Measurements from ENCODE around the gene STING1. TPM values are rescaled to one million over a fixed set of nuclear protein-coding genes. Genes with fewer than 3 reads are reported as not detected.
A peak's percentile ranks its signal among the peaks of the same experiment; 100 is the strongest.
"Not testable (repeated sequence)": the region's sequence is repeated elsewhere in the genome, so short reads cannot be mapped to it uniquely, and the experiment has no call there.

Gene STING1
- total and polyA plus RNA-seq, 2 of the 8 experiments (the other 6 are each of a cell fraction or from before 2014, with no cell fraction given) = 0.26 to 0.47 TPM

DNA sequence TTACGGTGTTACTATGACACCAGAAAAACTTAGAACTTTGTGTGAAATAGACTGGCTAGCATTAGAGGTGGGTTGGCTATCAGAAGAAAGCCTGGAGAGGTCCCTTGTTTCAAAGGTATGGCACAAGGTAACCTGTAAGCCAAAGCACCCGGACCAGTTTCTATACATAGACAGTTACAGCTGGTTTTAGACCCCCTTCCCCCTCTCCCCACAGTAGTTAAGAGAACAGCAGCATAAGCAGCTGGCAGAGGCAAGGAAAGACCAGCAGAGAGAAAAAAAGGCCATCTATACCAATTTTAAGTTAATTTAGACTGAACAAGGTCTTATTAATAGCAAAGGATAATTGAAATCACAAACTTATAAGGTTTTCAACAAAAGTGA, 44.5 kb upstream of the STING1 start:
- FAIRE-seq; H2AK5ac ChIP-seq (ENCODE audit: low read depth, low read length); H2AFZ ChIP-seq (ENCODE audit: low read length); H4K91ac ChIP-seq (replicated peaks; ENCODE audit: insufficient read length, low read length); H2BK15ac ChIP-seq (ENCODE audit: low read length); H3K27me3 ChIP-seq (replicated peaks in 1 of 4; ENCODE audit: control insufficient read depth in 3 of 4, extremely low read depth in 1 of 4, insufficient read depth in 3 of 4, low read length in 3 of 4); H3K23me2 ChIP-seq (ENCODE audit: low read depth, low read length); H4K20me1 ChIP-seq (replicated peaks in 1 of 2; ENCODE audit: control insufficient read depth in 1 of 2, insufficient read depth in 2 of 2, low read length in 2 of 2); H4K8ac ChIP-seq (ENCODE audit: extremely low read depth, insufficient read depth, low read length); H3K79me2 ChIP-seq (ENCODE audit: control insufficient read depth in 1 of 2, insufficient read depth in 2 of 2, low read length in 2 of 2); H2BK5ac ChIP-seq (ENCODE audit: low read depth, low read length); CTCF ChIA-PET (ENCODE audit: partially characterized antibody); H3K9ac ChIP-seq (replicated peaks in 1 of 4; ENCODE audit: extremely low read depth in 1 of 4, low read depth in 3 of 4, low read length in 3 of 4); DNase-seq (ENCODE audit: low read depth in 1 of 2, low spot score in 2 of 2); H3K18ac ChIP-seq (ENCODE audit: extremely low read depth, low read length); H3K4me2 ChIP-seq (ENCODE audit: insufficient read depth in 1 of 2, low read depth in 2 of 2, low read length in 2 of 2); H2BK20ac ChIP-seq (ENCODE audit: low read length); H3K14ac ChIP-seq (ENCODE audit: insufficient read length); H4K5ac ChIP-seq (ENCODE audit: insufficient read length, low read depth, low read length); H3K9me3 ChIP-seq (ENCODE audit: insufficient read depth in 2 of 2, low read depth in 1 of 2, low read length in 1 of 2); H3K27ac ChIP-seq (ENCODE audit: low read depth, low read length); H3K56ac ChIP-seq (replicated peaks; ENCODE audit: insufficient read length, low read depth, low read length); H3K79me1 ChIP-seq (ENCODE audit: low read depth, low read length); H3K23ac ChIP-seq (ENCODE audit: insufficient read length); H3K4ac ChIP-seq (replicated peaks; ENCODE audit: insufficient read length, low read depth, low read length); H3K36me3 ChIP-seq (ENCODE audit: control insufficient read depth in 2 of 4, insufficient read depth in 4 of 4, low read length in 3 of 4); H2BK12ac ChIP-seq (ENCODE audit: low read depth, low read length): not testable (repeated sequence)
- POLR2A ChIA-PET (ENCODE audit: partially characterized antibody) = interaction anchor here (0.6 to 1.7 kb wide), 2 partner anchors 8 to 72 kb away, joined by 3 to 4 read pairs; no protein-coding TSS in a partner anchor
- WGBS, 2 experiments (ENCODE audit: extremely low coverage in 1 of 2, insufficient coverage in 1 of 2, insufficient read length in 1 of 2, insufficient replicate concordance in 2 of 2, low coverage in 1 of 2, low lambda C conversion rate in 2 of 2, missing lambda C conversion rate in 1 of 2) = 74% methylated on average over 2 of the region's 2 CpGs; no CpG with 5 or more reads in 1 of the 2 experiments
- H3K4me3 ChIP-seq (ENCODE audit: extremely low read depth in 1 of 4, insufficient read depth in 2 of 4, low read depth in 3 of 4, low read length in 4 of 4) = peak overlapping the region in 1 of 4 experiments; percentile 5; a peak in 1 of 8 replicates
- H3K4me1 ChIP-seq (replicated peaks in 1 of 4; ENCODE audit: control insufficient read depth in 3 of 4, insufficient read depth in 4 of 4, low read length in 3 of 4) = peaks cover 6 to 27% (median 25%) of the 10 kb centered on the region in 4 experiments; a peak in 6 of 7 replicates
- peak overlapping the region; percentile 43 for H2BK120ac ChIP-seq (replicated peaks; ENCODE audit: low read depth, low read length)
